ENCODE results near the gene ADAMTS8.
A peak's percentile ranks its signal among the peaks of the same experiment; 100 is the strongest.

Gene ADAMTS8

GRCh38 chr11:130416906-130417305 lies 11.5 kb downstream of the ADAMTS8 start:
- DNase-seq (ENCODE audit: low spot score): no peak
- POLR2A ChIA-PET (ENCODE audit: low non-redundant PET): no interaction called here
- TF ChIP-seq, protein P1, sequence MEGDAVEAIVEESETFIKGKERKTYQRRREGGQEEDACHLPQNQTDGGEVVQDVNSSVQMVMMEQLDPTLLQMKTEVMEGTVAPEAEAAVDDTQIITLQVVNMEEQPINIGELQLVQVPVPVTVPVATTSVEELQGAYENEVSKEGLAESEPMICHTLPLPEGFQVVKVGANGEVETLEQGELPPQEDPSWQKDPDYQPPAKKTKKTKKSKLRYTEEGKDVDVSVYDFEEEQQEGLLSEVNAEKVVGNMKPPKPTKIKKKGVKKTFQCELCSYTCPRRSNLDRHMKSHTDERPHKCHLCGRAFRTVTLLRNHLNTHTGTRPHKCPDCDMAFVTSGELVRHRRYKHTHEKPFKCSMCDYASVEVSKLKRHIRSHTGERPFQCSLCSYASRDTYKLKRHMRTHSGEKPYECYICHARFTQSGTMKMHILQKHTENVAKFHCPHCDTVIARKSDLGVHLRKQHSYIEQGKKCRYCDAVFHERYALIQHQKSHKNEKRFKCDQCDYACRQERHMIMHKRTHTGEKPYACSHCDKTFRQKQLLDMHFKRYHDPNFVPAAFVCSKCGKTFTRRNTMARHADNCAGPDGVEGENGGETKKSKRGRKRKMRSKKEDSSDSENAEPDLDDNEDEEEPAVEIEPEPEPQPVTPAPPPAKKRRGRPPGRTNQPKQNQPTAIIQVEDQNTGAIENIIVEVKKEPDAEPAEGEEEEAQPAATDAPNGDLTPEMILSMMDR (conservative IDR thresholded peaks at IDR 0.05; ENCODE audit: low read depth): no peak
- CTCF ChIA-PET: interaction anchor here (1.4 kb wide), 1 partner anchor 18 kb away, joined by 5 read pairs; no protein-coding TSS in a partner anchor
- H3K27ac ChIP-seq: no peak overlapping the region

- no peak overlapping the region for H3K27ac ChIP-seq
- CTCF ChIA-PET: interaction anchor here (1.4 kb wide), 1 partner anchor 18 kb away, joined by 5 read pairs; no protein-coding TSS in a partner anchor
- POLR2A ChIA-PET (ENCODE audit: low non-redundant PET): no interaction called here
- TF ChIP-seq, protein P1 (conservative IDR thresholded peaks at IDR 0.05; ENCODE audit: low read depth): no peak
- no peak for DNase-seq (ENCODE audit: low spot score)
Measured at GRCh38 chr11:130416530-130416882, 11.9 kb downstream of the ADAMTS8 start.

DNA sequence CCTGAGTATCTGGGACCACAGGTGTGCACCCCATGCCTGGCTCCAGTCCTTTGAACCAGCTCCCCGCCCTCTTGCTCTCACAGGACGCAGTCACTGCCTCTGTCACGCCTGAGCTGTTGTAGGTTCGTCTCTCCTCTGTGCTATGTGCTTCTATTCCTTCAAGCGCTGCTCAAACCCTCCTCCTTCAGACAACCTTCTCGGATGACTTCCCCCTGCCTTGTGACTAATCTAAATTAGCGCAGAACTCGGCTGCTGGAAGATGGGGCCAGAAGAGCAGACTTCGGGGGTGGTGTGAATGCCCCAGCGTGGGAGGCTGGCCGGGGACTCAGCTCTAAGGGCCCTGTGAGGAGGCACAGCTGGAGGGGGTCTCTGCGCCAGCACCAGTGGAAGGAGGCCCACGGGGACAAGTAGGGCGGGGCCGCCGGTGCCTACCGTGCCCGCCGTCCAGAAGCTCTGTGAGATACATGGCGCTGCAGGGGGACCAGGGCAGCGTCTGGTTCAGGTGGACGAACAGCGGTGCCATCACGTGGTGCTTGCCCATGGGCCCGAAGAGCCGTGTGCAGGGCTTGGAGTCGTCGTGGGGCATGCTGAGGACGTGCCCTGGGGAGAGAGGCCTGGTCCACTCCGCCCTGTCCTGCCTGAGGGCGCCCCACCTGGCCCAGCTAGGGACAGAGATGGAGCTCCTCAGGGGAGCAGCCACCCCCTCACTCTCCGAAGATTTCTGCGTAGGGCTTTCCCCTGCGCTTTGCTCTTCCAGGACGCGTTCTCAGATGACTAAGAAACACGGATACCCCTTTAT lies 12.5 kb downstream of the ADAMTS8 start:
- POLR2A ChIA-PET (ENCODE audit: low non-redundant PET): no interaction called here
- CTCF ChIA-PET: interaction anchor here (0.7 to 1.4 kb wide), 2 partner anchors 19 to 1144 kb away, joined by 3 to 5 read pairs; no protein-coding TSS in a partner anchor
- H3K27ac ChIP-seq: no peak overlapping the region
- TF ChIP-seq, protein P1 (conservative IDR thresholded peaks at IDR 0.05; ENCODE audit: low read depth): no peak
- no peak for DNase-seq (ENCODE audit: low spot score)

GRCh38 chr11:130414107-130415080 lies 14.0 kb downstream of the ADAMTS8 start:
- no peak for DNase-seq (ENCODE audit: low spot score)
- ChIA-PET CTCF (interaction anchor here (0.7 to 1.4 kb wide), 2 partner anchors 14 to 25 kb away, joined by 4 to 5 read pairs; partner anchors contain the start of gene ADAMTS8), POLR2A (ENCODE audit: low non-redundant PET) (no interaction called here)
- peak overlapping the region; percentile 55 for H3K27ac ChIP-seq
- TF ChIP-seq, protein P1 (conservative IDR thresholded peaks at IDR 0.05; ENCODE audit: low read depth): no peak

DNA sequence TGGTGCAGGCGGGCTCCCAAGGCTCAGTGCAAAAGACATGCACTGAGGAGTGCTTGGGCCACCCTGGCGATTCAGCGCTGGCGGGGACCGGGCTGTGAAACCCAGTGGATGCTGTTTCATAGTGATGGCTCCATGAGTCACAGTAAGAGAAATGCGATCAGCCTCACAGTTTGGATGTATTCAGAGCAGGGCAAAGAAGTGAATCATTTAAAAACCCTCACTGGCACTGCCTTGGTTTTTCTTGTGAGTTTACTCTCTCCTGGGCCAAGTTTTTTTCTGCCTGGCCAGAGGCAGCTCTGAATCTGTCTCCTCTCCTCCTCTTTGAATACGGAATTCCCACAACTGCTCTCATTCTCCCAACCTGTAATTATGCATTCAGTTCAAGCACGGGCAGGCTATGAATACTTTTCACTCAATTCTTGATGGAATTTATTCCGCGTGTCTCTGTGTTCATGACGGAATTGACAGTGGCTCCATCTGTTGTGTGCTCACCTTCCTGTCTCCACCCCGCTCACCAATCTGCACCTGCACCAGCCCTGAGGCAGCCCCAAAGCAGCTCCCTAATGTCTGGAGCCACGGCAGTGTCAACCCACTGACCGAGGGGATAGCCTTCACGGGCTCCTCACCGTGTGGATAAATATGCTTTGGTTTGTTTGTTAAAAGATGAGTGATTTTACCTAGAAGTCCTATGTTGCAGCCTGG lies 14.9 kb downstream of the ADAMTS8 start:
- TF ChIP-seq, protein P1 (conservative IDR thresholded peaks at IDR 0.05; ENCODE audit: low read depth): no peak
- H3K27ac ChIP-seq: peak overlapping the region; percentile 55
- peak; percentile 86 for DNase-seq (ENCODE audit: low spot score)
- ChIA-PET POLR2A (ENCODE audit: low non-redundant PET) (no interaction called here), CTCF (interaction anchor here (1.4 kb wide), 1 partner anchor 15 kb away, joined by 4 read pairs; the partner anchor contains the start of gene ADAMTS8)

GRCh38 chr11:130411223-130411622 lies 17.2 kb downstream of the ADAMTS8 start:
- DNase-seq (ENCODE audit: low spot score): no peak
- CTCF ChIA-PET: no interaction called here
- TF ChIP-seq, protein P1 (conservative IDR thresholded peaks at IDR 0.05; ENCODE audit: low read depth): no peak
- no peak overlapping the region for H3K27ac ChIP-seq
- POLR2A ChIA-PET (ENCODE audit: low non-redundant PET): no interaction called here

Data from RWPE1 (cell line).